Neural cell (in vitro differentiated cells): Measurements from ENCODE around the gene PDE9A. TPM values are rescaled to one million over a fixed set of nuclear protein-coding genes. Genes with fewer than 3 reads are reported as not detected.
"Not testable (repeated sequence)": the region's sequence is repeated elsewhere in the genome, so short reads cannot be mapped to it uniquely, and the experiment has no call there.

Experiments
- H2AFZ ChIP-seq: fragments of 200-600, 300-800 bp; sonication (generic), shearing (Covaris generic); 2 replicates; pipeline ENCODE4 v1.6.0; 2014; ENCODE audit warnings: low read depth, mild to moderate bottlenecking, antibody characterized with exemption, low read length, moderate library complexity
- H3F3A ChIP-seq: fragments of 200-600 bp; shearing (Covaris generic); 2 replicates; pipeline ENCODE4 v1.6.1; 2016; ENCODE audit warnings: mild to moderate bottlenecking, moderate library complexity, mixed read lengths, antibody characterized with exemption, low read length; ENCODE audit not compliant: insufficient read depth, poor library complexity, severe bottlenecking
- H3K27ac ChIP-seq: fragments of 200-600, 300-800 bp; sonication (generic), shearing (Covaris generic); 2 replicates; pipeline ENCODE4 v1.5.1; 2014; ENCODE audit warnings: mild to moderate bottlenecking, low read length, moderate library complexity
- H3K27me3 ChIP-seq: fragments of 300-800, 200-600 bp; sonication (generic), shearing (Covaris generic); 2 replicates; pipeline ENCODE4 v1.6.0; 2014; ENCODE audit warnings: mild to moderate bottlenecking, low read depth, low read length, moderate library complexity; ENCODE audit not compliant: insufficient read depth
- H3K36me3 ChIP-seq: fragments of 300-800, 200-600 bp; sonication (generic), shearing (Covaris generic); 2 replicates; pipeline ENCODE4 v1.5.1; 2014; ENCODE audit warnings: mild to moderate bottlenecking, antibody characterized with exemption, low read length, moderate library complexity; ENCODE audit not compliant: insufficient read depth
- H3K4me2 ChIP-seq: fragments of 300-800, 200-600 bp; sonication (generic), shearing (Covaris generic); 2 replicates; pipeline ENCODE4 v1.6.0; 2014; ENCODE audit warnings: mild to moderate bottlenecking, low read length
- H3K4me3 ChIP-seq: fragments of 300-800, 200-600 bp; sonication (generic), shearing (Covaris generic); 2 replicates; pipeline ENCODE4 v1.5.1; 2014; ENCODE audit warnings: mild to moderate bottlenecking, low read length, moderate library complexity
- H3K79me2 ChIP-seq: fragments of 200-600 bp; shearing (Covaris generic); replicated peaks from 2 replicates; pipeline ENCODE4 v1.6.0; 2014; ENCODE audit warnings: mild to moderate bottlenecking, low read length, moderate library complexity; ENCODE audit not compliant: insufficient read depth
- H3K9ac ChIP-seq: fragments of 300-800, 200-600 bp; sonication (generic), shearing (Covaris generic); 2 replicates; pipeline ENCODE4 v1.6.1; 2016; ENCODE audit warnings: mild to moderate bottlenecking, low read length, mixed read lengths
- H3K9me2 ChIP-seq: fragments of 200-600 bp; shearing (Covaris generic); 2 replicates; pipeline ENCODE4 v1.6.1; 2016; ENCODE audit warnings: mild to moderate bottlenecking, low read length, mixed read lengths; ENCODE audit not compliant: insufficient read depth
- H3K9me3 ChIP-seq: fragments of 200-600, 300-800 bp; sonication (generic), shearing (Covaris generic); 2 replicates; pipeline ENCODE4 v1.6.1; 2016; ENCODE audit warnings: mild to moderate bottlenecking, mixed run types, low read length, moderate library complexity, mixed read lengths
- H4K20me1 ChIP-seq: fragments of 200-600 bp; shearing (Covaris generic); 2 replicates; pipeline ENCODE4 v1.6.1; 2016; ENCODE audit warnings: mild to moderate bottlenecking, mixed run types; ENCODE audit not compliant: insufficient read depth
- EP300 ChIP-seq: fragments of 450-650 bp; conservative IDR thresholded peaks from 2 replicates; pipeline ENCODE4 v1.6.1; 2014; ENCODE audit warnings: antibody characterized with exemption, mild to moderate bottlenecking, moderate library complexity; ENCODE audit not compliant: poor library complexity, severe bottlenecking
- EZH2 ChIP-seq: fragments of 200-600, 300-800 bp; shearing (Covaris generic), sonication (generic); IDR thresholded peaks from 2 replicates; pipeline ENCODE4 v1.6.1; 2014; ENCODE audit warnings: antibody characterized with exemption, low read length, borderline replicate concordance, mild to moderate bottlenecking; ENCODE audit not compliant: insufficient read depth, poor library complexity, severe bottlenecking
- MXI1 ChIP-seq: fragments of 450-650 bp; conservative IDR thresholded peaks from 2 replicates; pipeline ENCODE4 v1.6.1; 2014; ENCODE audit warnings: antibody characterized with exemption, mild to moderate bottlenecking; ENCODE audit not compliant: poor library complexity, severe bottlenecking
- POLR2AphosphoS5 ChIP-seq: IDR thresholded peaks from 2 replicates; pipeline ENCODE4 v1.6.1; 2012
- RAD21 ChIP-seq: fragments of 450-650 bp; conservative IDR thresholded peaks from 2 replicates; pipeline ENCODE4 v1.6.1; 2014; ENCODE audit warnings: antibody characterized with exemption, mild to moderate bottlenecking, moderate library complexity
- SMC3 ChIP-seq: fragments of 450-650 bp; conservative IDR thresholded peaks from 2 replicates; pipeline ENCODE4 v1.6.1; 2014; ENCODE audit warnings: antibody characterized with exemption, mild to moderate bottlenecking, moderate library complexity; ENCODE audit not compliant: poor library complexity
- TAF1 ChIP-seq: IDR thresholded peaks from 2 replicates; pipeline ENCODE4 v1.6.1; 2012; ENCODE audit warnings: low read depth
- polyA plus RNA-seq: library from polyadenylated mRNA; depleted of rRNA; stranded (reverse); fragments of >200 nt; gene quantifications from 2 replicates; pipeline ENCODE4 v1.2.3, GENCODE V29; 2014
- TF ChIP-seq, protein P1 (sequence below): IDR thresholded peaks from 2 replicates; pipeline ENCODE4 v1.6.1; 2012; ENCODE audit warnings: borderline replicate concordance
- TF ChIP-seq, protein P2 (sequence below): fragments of 450-650 bp; IDR thresholded peaks from 2 replicates; pipeline ENCODE4 v1.5.1; 2014; ENCODE audit warnings: antibody characterized with exemption, mild to moderate bottlenecking, moderate library complexity; ENCODE audit not compliant: poor library complexity, severe bottlenecking

PDE9A gene
- polyA plus RNA-seq, 1 donor from 2014 or later: 32.2 TPM

DNA sequence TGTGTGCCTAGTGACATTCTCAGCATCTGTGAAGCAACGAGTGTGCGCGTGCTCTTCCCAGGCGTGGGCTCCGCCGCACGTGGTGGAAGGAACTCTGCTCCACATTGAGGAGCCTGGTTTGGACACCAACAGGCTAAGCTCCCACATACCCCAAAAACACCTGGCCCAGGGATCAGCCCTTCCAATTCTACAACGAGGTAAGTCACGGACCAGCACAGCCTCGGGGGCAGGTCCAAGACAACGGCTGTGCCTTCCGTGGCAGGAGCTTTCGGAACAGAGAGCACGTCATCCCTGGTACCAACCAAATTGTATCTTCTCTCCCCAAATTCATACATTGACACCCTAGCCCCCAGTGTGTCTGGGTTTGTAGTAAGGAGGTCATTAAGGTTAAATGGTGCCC lies 27.2 kb upstream of the PDE9A start:
- no peaks in the 10 kb centered on the region for H3K9me2 ChIP-seq
- no peak overlapping the region for H3K9ac ChIP-seq
- no peaks in the 10 kb centered on the region for H4K20me1 ChIP-seq
- no peaks in the 10 kb centered on the region for H3F3A ChIP-seq
- no peaks in the 10 kb centered on the region for H3K9me3 ChIP-seq
- no peak overlapping the region for H3K27ac ChIP-seq
- H2AFZ ChIP-seq: no peak overlapping the region
- no peaks in the 10 kb centered on the region for H3K79me2 ChIP-seq
- no peak overlapping the region for H3K4me2 ChIP-seq
- H3K36me3 ChIP-seq: no peaks in the 10 kb centered on the region
- no peak overlapping the region for H3K4me3 ChIP-seq
- TF ChIP-seq MXI1 (no peak), RAD21 (no peak), TAF1 (no peak), EZH2 (no peak), EP300 (no peak), POLR2AphosphoS5 (no peak), SMC3 (no peak)
- TF ChIP-seq, protein P1, sequence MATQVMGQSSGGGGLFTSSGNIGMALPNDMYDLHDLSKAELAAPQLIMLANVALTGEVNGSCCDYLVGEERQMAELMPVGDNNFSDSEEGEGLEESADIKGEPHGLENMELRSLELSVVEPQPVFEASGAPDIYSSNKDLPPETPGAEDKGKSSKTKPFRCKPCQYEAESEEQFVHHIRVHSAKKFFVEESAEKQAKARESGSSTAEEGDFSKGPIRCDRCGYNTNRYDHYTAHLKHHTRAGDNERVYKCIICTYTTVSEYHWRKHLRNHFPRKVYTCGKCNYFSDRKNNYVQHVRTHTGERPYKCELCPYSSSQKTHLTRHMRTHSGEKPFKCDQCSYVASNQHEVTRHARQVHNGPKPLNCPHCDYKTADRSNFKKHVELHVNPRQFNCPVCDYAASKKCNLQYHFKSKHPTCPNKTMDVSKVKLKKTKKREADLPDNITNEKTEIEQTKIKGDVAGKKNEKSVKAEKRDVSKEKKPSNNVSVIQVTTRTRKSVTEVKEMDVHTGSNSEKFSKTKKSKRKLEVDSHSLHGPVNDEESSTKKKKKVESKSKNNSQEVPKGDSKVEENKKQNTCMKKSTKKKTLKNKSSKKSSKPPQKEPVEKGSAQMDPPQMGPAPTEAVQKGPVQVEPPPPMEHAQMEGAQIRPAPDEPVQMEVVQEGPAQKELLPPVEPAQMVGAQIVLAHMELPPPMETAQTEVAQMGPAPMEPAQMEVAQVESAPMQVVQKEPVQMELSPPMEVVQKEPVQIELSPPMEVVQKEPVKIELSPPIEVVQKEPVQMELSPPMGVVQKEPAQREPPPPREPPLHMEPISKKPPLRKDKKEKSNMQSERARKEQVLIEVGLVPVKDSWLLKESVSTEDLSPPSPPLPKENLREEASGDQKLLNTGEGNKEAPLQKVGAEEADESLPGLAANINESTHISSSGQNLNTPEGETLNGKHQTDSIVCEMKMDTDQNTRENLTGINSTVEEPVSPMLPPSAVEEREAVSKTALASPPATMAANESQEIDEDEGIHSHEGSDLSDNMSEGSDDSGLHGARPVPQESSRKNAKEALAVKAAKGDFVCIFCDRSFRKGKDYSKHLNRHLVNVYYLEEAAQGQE: no peak
- TF ChIP-seq, protein P2, sequence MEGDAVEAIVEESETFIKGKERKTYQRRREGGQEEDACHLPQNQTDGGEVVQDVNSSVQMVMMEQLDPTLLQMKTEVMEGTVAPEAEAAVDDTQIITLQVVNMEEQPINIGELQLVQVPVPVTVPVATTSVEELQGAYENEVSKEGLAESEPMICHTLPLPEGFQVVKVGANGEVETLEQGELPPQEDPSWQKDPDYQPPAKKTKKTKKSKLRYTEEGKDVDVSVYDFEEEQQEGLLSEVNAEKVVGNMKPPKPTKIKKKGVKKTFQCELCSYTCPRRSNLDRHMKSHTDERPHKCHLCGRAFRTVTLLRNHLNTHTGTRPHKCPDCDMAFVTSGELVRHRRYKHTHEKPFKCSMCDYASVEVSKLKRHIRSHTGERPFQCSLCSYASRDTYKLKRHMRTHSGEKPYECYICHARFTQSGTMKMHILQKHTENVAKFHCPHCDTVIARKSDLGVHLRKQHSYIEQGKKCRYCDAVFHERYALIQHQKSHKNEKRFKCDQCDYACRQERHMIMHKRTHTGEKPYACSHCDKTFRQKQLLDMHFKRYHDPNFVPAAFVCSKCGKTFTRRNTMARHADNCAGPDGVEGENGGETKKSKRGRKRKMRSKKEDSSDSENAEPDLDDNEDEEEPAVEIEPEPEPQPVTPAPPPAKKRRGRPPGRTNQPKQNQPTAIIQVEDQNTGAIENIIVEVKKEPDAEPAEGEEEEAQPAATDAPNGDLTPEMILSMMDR: no peak
- no peaks in the 10 kb centered on the region for H3K27me3 ChIP-seq

DNA sequence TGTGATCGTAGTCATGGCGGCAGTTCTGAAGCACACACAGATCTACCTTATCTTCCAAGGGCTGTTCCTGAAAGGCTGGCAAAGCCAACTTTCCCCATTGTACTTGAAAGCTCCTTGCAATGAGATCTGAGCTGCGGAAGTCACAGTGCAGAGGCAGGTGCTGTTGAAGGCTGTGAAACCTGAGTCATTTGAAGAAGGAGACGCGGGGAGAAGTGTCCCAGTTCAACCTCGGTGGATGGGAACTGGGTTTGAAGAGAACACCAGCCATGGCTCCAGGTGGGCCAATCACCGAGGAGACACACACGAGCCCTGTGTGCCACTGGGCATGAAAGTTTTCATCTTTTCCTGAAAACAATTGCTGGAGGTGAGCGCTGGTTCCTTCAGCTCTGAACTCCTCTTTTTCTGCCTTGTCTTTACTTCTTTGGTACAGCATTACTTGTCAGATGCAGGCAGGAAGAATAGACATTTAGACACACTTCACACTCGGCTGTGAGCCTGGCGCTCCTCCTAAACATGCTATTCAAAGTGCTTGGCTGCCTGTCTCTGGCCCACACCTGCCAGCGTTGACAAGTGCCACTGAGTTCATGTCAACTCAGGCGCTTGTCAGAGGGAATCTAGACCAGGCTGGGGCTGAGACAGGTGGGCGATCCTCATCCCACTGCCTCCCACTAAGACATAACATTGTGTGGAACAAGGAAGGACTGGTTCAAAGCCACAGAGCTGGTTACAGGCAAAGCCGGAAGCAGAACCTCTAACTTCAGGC lies 25.7 kb upstream of the PDE9A start:
- Histone ChIP-seq H3K4me3 (peak overlapping the region; percentile 21), H4K20me1 (no peaks in the 10 kb centered on the region), H3K79me2 (no peaks in the 10 kb centered on the region), H3K27ac (peak overlapping the region; percentile 54), H3K9ac (peak overlapping the region; percentile 7), H3F3A (no peaks in the 10 kb centered on the region), H3K9me2 (no peaks in the 10 kb centered on the region), H2AFZ (no peak overlapping the region), H3K27me3 (no peaks in the 10 kb centered on the region), H3K9me3 (no peaks in the 10 kb centered on the region), H3K4me2 (no peak overlapping the region), H3K36me3 (no peaks in the 10 kb centered on the region)
- TF ChIP-seq SMC3: peak; percentile 19
- peak; percentile 86 for TF ChIP-seq POLR2AphosphoS5
- TF ChIP-seq, protein P2: no peak
- TF ChIP-seq, protein P1: no peak
- no peak for TF ChIP-seq EZH2
- TF ChIP-seq TAF1: no peak
- TF ChIP-seq MXI1: no peak
- peak; percentile 99 for TF ChIP-seq EP300
- TF ChIP-seq RAD21: no peak

DNA sequence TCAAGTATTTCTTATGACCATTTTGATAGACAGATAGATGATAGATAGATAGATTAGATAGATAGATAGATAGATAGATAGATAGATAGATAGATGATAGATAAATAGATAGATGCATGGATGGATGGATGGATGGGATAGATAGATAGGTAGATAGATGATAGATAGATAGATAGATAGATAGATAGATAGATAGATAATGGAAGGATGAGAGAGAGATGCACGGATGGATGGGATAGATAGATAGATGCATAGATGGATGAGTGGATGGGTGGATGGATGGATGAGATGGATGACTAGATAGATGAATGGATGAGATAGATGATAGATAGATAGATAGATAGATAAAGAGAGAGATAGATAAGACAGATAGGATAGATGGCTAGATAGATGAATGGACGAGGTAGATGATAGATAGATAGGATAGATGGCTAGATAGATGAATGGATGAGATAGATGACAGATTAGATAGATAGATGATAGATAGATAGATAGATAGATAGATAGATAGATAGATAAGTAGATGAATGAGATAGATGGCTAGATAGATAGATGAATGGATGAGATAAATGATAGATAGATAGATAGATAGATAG lies 24.9 kb upstream of the PDE9A start:
- not testable (repeated sequence) for H3F3A ChIP-seq, H3K9ac ChIP-seq, H3K4me3 ChIP-seq, H3K36me3 ChIP-seq, H2AFZ ChIP-seq, H4K20me1 ChIP-seq, H3K9me3 ChIP-seq, H3K4me2 ChIP-seq, H3K9me2 ChIP-seq, H3K79me2 ChIP-seq, H3K27me3 ChIP-seq
- H3K27ac ChIP-seq: peak overlapping the region; percentile 54
